GM20000 (cell line): ENCODE data around the gene HSF5.

Source experiments
- DNase-seq: peaks from one replicate; pipeline ENCODE4 v3.0.0; 2012; ENCODE audit warnings: low spot score
- CTCF ChIP-seq: IDR thresholded peaks from 2 replicates; pipeline ENCODE4 v1.5.1; 2012; ENCODE audit warnings: mild to moderate bottlenecking, control low read depth; ENCODE audit errors: extremely low read depth, missing control alignments

The HSF5 gene

GRCh38 chr17:58378733-58379510, 109.3 kb downstream of the HSF5 start:
- no peak for DNase-seq
- TF ChIP-seq CTCF = no peak

- TF ChIP-seq CTCF = no peak
- DNase-seq = no peak
Observed at GRCh38 chr17:58377661-58378060, 110.5 kb downstream of the HSF5 start.

GRCh38 chr17:58377093-58377601, 111.1 kb downstream of the HSF5 start:
- no peak for DNase-seq
- no peak for TF ChIP-seq CTCF

GRCh38 chr17:58376472-58377000, 111.7 kb downstream of the HSF5 start:
- no peak for DNase-seq
- TF ChIP-seq CTCF = no peak

GRCh38 chr17:58375811-58376210, 112.4 kb downstream of the HSF5 start:
- no peak for DNase-seq
- TF ChIP-seq CTCF = no peak

- TF ChIP-seq CTCF = no peak
Observed at GRCh38 chr17:58375256-58375655, 113.0 kb downstream of the HSF5 start.

GRCh38 chr17:58373923-58374322, 114.3 kb downstream of the HSF5 start:
- no peak for DNase-seq
- no peak for TF ChIP-seq CTCF

More at GRCh38 chr17:58375256-58375655, 113.0 kb downstream of the HSF5 start:
- no peak for DNase-seq
